Measurements from ENCODE around the gene GPATCH1. TPM values are rescaled to one million over a fixed set of nuclear protein-coding genes. Genes with fewer than 3 reads are reported as not detected.

The GPATCH1 gene
- total RNA-seq, 1 experiment from 2014 or later: 16.1 TPM

DNA sequence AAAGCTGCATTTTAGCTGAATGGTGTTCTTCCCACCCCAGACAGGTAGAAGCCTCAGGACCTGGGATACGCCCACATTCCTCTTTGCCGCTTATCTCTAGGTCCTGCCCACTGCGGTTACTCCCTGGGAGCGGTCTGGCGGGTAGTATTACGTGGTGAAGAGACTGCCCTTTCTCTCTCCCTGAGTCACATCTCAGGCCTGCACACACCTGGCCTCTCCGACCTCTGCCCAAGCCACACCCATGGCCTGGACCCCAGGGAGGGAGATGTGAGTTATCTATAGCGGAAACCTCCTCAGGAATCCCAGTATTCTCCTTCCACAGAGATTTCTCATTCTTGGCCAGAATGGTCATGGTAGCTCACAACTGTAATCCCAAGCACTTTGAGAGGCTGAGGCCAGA lies 33.6 kb upstream of the GPATCH1 start:
- Histone ChIP-seq H3K27me3 (replicated peaks; ENCODE audit: control insufficient read depth, insufficient read depth, low read length) (no peaks in the 10 kb centered on the region), H3K9me3 (no peaks in the 10 kb centered on the region), H3K4me3 (ENCODE audit: low read depth, low read length) (no peak overlapping the region), H3K36me3 (ENCODE audit: control insufficient read depth, insufficient read depth, low read length) (no peaks in the 10 kb centered on the region), H3K4me1 (peaks cover 64% of the 10 kb centered on the region)
- TF ChIP-seq, protein P1, sequence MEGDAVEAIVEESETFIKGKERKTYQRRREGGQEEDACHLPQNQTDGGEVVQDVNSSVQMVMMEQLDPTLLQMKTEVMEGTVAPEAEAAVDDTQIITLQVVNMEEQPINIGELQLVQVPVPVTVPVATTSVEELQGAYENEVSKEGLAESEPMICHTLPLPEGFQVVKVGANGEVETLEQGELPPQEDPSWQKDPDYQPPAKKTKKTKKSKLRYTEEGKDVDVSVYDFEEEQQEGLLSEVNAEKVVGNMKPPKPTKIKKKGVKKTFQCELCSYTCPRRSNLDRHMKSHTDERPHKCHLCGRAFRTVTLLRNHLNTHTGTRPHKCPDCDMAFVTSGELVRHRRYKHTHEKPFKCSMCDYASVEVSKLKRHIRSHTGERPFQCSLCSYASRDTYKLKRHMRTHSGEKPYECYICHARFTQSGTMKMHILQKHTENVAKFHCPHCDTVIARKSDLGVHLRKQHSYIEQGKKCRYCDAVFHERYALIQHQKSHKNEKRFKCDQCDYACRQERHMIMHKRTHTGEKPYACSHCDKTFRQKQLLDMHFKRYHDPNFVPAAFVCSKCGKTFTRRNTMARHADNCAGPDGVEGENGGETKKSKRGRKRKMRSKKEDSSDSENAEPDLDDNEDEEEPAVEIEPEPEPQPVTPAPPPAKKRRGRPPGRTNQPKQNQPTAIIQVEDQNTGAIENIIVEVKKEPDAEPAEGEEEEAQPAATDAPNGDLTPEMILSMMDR (IDR thresholded peaks at IDR 0.05; ENCODE audit: insufficient read depth in 1 of 2, low read depth in 1 of 2, low read length in 1 of 2, severe bottlenecking in 1 of 2, unreplicated experiment in 1 of 2): no peak
- ChIA-PET CTCF (interaction anchor here (0.6 to 1.1 kb wide), 2 partner anchors 25 to 137 kb away, joined by 3 to 6 read pairs; no protein-coding TSS in a partner anchor), POLR2A (interaction anchor here (1.2 to 3.1 kb wide), 3 partner anchors 15 to 30 kb away, joined by 4 to 15 read pairs (median 7); no protein-coding TSS in a partner anchor)
- DNase-seq: peak; percentile 97 to 99
- peaks cover 92% of the 10 kb centered on the region for H3K36me3 Mint-ChIP-seq (ENCODE audit: insufficient read depth, unreplicated experiment)
- H3K4me3 Mint-ChIP-seq (ENCODE audit: unreplicated experiment): peak overlapping the region; percentile 60
- no peaks in the 10 kb centered on the region for H3K9me3 Mint-ChIP-seq (ENCODE audit: unreplicated experiment)
- H3K4me1 Mint-ChIP-seq (ENCODE audit: low read depth, unreplicated experiment): peaks cover 46% of the 10 kb centered on the region
- H3K27me3 Mint-ChIP-seq (ENCODE audit: insufficient read depth, unreplicated experiment): no peaks in the 10 kb centered on the region
- H3K27ac Mint-ChIP-seq (ENCODE audit: unreplicated experiment): peak overlapping the region; percentile 95
- intact Hi-C loops (cut with micrococcal nuclease; ENCODE audit: unreplicated experiment): loop anchor here (1.0 to 5.0 kb wide), 3 partner anchors 15 to 70 kb away; no protein-coding TSS in a partner anchor
- no TSS peak for BruUV-seq (replicated peaks)

DNA sequence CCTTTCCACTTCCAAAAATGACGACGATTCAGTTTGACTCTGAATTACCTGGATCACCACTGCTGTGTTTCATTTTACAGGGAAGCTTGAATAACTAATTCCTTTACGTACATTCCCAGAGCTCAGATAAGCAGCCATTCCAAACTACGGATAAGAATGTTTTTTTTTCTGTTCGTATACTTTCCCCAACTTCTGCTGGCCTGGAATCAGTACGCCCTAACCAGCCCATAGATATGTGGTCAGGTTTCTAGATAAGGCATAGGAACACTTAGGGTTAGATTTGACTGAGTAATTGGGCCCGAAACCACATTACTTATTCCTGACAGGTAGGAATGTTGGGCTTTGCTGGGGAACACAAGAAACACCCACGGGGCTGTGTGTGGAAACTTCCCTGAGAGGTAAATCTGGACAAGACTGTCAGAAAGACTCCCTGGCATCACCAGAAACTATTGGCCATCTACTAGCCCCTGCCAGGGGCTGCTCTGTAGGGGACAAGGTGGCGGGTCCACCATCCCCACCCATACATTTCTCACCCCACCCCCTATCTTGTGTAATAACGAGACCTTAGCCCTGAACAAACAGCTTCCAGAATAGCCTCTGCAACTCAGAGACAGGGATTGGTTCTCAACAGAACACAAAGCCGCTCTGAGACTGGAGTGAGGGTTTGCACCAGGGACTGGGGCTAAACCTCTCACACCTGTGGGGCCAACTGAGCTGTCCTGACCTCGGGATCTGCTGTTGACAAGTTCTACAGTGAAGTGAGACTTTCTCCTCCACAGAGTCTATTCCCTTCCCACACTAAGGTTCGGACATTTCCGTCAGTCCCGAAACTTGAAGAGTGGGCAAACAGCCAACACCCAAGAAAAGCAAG lies 31.9 kb upstream of the GPATCH1 start:
- TF ChIP-seq, protein P1 (IDR thresholded peaks at IDR 0.05; ENCODE audit: insufficient read depth in 1 of 2, low read depth in 1 of 2, low read length in 1 of 2, severe bottlenecking in 1 of 2, unreplicated experiment in 1 of 2): no peak
- H3K36me3 ChIP-seq (ENCODE audit: control insufficient read depth, insufficient read depth, low read length): no peaks in the 10 kb centered on the region
- POLR2A ChIA-PET: interaction anchor here (0.6 to 3.1 kb wide), 8 partner anchors 10 to 128 kb away, joined by 3 to 15 read pairs (median 4); no protein-coding TSS in a partner anchor
- no peaks in the 10 kb centered on the region for H3K9me3 Mint-ChIP-seq (ENCODE audit: unreplicated experiment)
- no peak overlapping the region for H3K4me3 ChIP-seq (ENCODE audit: low read depth, low read length)
- DNase-seq: peak; percentile 81 to 89
- H3K4me1 ChIP-seq: peaks cover 70% of the 10 kb centered on the region
- peaks cover 92% of the 10 kb centered on the region for H3K36me3 Mint-ChIP-seq (ENCODE audit: insufficient read depth, unreplicated experiment)
- H3K4me1 Mint-ChIP-seq (ENCODE audit: low read depth, unreplicated experiment): peaks cover 54% of the 10 kb centered on the region
- H3K9me3 ChIP-seq: no peaks in the 10 kb centered on the region
- intact Hi-C loops (cut with micrococcal nuclease; ENCODE audit: unreplicated experiment): loop anchor here (1.0 to 5.0 kb wide), 5 partner anchors 8 to 77 kb away; partner anchors contain the start of genes FAAP24 and RHPN2
- peak overlapping the region; percentile 68 for H3K4me3 Mint-ChIP-seq (ENCODE audit: unreplicated experiment)
- peak overlapping the region; percentile 98 for H3K27ac Mint-ChIP-seq (ENCODE audit: unreplicated experiment)
- TSS peak; percentile 27 for BruUV-seq (replicated peaks)
- H3K27me3 Mint-ChIP-seq (ENCODE audit: insufficient read depth, unreplicated experiment): no peaks in the 10 kb centered on the region
- CTCF ChIA-PET: interaction anchor here (0.6 to 1.0 kb wide), 3 partner anchors 17 to 135 kb away, joined by 3 to 6 read pairs (median 5); no protein-coding TSS in a partner anchor
- H3K27me3 ChIP-seq (replicated peaks; ENCODE audit: control insufficient read depth, insufficient read depth, low read length): no peaks in the 10 kb centered on the region

DNA sequence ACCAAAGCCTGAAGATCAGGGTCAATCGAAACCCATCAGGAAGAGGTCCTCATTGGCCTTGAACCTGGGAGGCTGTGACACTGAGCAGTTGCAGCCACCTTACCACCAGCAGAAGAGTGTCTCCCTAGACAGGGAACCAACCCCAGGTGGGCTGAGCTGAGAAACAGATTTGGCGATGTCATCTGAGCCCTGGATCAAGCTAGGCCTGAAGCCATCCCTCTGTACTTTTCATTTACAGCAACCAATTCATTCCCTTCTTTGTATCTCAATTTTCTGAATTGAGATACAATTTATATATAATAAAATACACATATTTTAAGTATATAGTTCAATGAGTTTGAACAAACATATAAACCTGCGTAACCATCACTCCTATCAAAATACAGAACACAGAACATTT lies 30.9 kb upstream of the GPATCH1 start:
- intact Hi-C loops (cut with micrococcal nuclease; ENCODE audit: unreplicated experiment): no loop called here
- Mint-ChIP-seq H3K27ac (ENCODE audit: unreplicated experiment) (peak overlapping the region; percentile 98), H3K4me1 (ENCODE audit: low read depth, unreplicated experiment) (peaks cover 54% of the 10 kb centered on the region)

More for the DNA sequence above, 30.9 kb upstream of the GPATCH1 start:
- Mint-ChIP-seq H3K36me3 (ENCODE audit: insufficient read depth, unreplicated experiment) (peaks cover 96% of the 10 kb centered on the region), H3K4me3 (ENCODE audit: unreplicated experiment) (peak overlapping the region; percentile 68), H3K27me3 (ENCODE audit: insufficient read depth, unreplicated experiment) (no peaks in the 10 kb centered on the region), H3K9me3 (ENCODE audit: unreplicated experiment) (no peaks in the 10 kb centered on the region)
- CTCF ChIA-PET: no interaction called here
- no peaks in the 10 kb centered on the region for H3K27me3 ChIP-seq (replicated peaks; ENCODE audit: control insufficient read depth, insufficient read depth, low read length)
- DNase-seq: no peak
- POLR2A ChIA-PET: no interaction called here
- H3K4me3 ChIP-seq (ENCODE audit: low read depth, low read length): no peak overlapping the region
- peaks cover 70% of the 10 kb centered on the region for H3K4me1 ChIP-seq
- no peaks in the 10 kb centered on the region for H3K9me3 ChIP-seq
- TF ChIP-seq, protein P1 (IDR thresholded peaks at IDR 0.05; ENCODE audit: insufficient read depth in 1 of 2, low read depth in 1 of 2, low read length in 1 of 2, severe bottlenecking in 1 of 2, unreplicated experiment in 1 of 2): no peak
- no TSS peak for BruUV-seq (replicated peaks)
- H3K36me3 ChIP-seq (ENCODE audit: control insufficient read depth, insufficient read depth, low read length): peaks cover 2% of the 10 kb centered on the region; the same call in 1 of the 2 replicates
